Renal cortical epithelial cell (primary cell): Measurements from ENCODE around the gene PRKAR1B. TPM values are rescaled to one million over a fixed set of nuclear protein-coding genes. Genes with fewer than 3 reads are reported as not detected.

Experiments used
- DNase-seq: peaks from one replicate; pipeline ENCODE4 v3.0.0-alpha.2; 2011; ENCODE audit warnings: low read depth
- total RNA-seq: library from RNA; depleted of rRNA; stranded (reverse); fragments of >200 nt; gene quantifications from 2 replicates; pipeline ENCODE4 v1.2.3, GENCODE V29; 2014

Gene PRKAR1B
- total RNA-seq, 1 donor from 2014 or later = 35.7 TPM

DNA sequence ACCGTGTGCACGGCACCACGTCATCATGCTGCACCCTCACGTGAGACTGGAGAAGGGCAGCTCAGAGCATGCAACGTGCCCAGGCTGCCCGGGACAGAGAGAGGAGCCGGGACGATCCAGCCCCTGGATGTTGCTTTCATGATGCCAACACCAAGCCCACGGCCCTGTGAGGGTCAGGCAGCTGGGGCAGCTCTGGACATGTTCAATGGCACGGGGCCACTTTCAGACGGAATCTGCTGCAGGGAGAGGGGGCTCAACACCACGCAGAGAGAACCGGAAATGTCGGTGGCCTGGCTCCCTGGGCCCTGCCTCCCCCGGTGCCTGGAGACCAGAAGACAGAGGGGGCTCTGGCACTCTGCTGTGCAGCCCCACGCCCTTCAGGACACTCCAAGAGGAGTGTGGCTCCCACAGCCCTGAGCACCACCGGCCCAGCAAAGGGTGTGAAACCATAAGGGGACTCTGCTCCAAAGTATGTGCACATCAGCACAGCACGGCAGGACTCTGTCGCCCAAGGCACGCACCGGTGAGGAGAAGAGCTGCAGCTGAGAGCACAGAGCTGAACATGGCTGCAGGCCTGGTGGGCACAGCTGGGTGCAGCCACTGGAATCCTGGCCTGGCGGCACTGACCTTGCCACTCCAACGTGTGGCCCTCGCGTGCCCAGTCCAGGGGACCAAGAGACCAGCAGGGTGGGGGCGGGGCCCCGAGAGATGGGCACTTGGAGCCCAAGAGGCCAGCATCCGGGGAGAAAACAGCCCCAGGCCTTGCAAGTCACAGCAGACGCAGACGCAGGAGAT is 137.1 kb downstream of the PRKAR1B start:
- DNase-seq = no peak

DNA sequence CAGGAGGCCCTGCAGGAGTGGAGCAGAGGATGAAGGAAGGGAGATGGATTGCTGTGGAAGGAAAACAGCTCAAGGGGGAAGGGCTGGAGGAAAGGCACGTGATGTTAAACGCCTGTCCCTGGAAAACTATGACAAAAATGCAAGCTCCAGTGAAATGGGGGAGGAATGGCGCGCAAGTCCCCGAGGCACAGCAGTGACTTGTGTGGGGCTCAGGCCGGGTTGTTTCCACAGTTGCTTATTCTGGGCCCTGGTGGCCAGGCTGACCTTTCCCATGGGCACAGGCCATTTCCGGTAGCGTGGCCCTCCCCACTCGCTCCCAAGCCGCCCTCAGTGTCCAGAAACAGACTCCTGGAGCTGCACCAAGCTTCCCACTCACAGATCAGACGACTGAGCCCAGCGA is 139.3 kb downstream of the PRKAR1B start:
- DNase-seq = peak; percentile 15

DNA sequence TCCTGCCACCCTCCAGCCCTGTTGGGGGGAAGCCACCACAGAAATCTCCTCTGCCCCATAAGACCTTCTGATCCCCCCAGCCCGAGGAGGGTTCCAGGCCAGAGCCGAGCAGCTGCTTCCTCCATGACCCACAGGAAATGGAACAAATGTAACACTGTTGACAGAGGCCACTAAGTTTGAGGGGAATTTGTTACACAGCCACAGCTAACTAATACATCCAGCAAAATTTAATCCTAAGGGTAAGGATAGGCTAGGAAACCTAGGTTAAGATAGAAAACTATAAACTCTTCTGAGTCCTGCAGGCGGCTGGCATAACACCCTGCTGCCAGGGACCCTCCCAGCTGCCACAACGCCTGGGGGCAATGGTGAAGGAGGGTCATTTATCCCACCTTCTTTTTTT is 140.6 kb downstream of the PRKAR1B start:
- no peak for DNase-seq

DNA sequence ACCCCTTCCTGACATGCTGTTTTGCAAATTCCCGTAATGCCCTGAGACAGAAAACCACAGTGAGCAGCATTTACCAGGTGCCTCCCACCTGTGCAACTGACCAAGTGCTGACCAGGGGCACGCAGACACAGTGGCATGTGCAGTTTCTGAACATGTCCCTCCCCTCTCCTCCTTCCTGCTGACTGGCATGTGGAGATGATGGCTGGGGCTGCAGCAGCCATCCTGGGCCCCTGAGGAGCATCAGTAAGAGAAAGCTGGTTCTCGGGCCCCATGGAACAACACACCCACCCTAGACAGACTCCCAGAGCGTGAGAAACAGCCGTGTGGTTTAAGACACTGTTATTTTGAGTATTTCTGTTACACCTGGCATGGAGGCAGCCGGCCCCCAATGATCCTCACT is 141.2 kb downstream of the PRKAR1B start:
- no peak for DNase-seq

DNA sequence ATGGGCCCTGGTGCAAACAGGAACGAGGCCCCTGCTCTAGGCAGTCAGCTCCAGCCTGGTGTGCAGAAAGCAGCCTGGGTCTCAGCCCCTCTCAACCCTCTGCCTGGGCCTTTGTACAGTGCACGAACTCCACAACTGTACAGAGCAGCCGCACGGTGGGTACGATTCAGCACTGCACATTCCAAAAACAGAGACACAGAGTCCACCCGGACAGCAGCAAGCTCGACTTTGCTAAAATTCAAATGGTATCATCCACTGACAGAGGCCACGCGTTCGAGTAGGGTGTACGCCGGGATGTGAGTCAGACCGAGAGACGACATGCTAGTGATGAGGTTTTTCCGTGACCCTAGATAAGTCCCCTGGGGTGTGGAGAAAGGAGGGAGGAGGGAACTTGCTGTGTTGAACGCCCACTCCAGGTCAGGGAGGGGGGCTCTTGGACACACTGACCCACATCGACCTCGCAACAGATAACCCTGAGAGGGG is 141.8 kb downstream of the PRKAR1B start:
- DNase-seq = no peak

DNA sequence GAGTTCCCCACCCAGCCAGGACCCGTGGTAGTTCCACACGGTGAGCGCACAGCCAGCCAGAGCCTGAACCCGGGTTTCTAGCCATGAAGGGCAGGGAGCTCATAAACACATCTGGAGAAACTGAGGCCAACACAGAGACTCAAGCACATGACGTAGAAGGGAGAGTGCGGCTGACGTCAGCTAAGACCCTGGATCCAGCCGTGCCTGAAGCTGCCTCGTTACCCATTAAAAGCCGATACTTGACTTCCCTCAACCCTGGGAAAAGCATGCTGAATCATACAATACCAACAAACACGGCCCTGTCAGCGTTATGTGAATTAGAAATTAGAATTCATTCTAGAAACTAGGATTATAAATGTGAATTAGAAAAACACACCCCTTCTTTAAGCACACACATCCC is 142.3 kb downstream of the PRKAR1B start:
- no peak for DNase-seq

DNA sequence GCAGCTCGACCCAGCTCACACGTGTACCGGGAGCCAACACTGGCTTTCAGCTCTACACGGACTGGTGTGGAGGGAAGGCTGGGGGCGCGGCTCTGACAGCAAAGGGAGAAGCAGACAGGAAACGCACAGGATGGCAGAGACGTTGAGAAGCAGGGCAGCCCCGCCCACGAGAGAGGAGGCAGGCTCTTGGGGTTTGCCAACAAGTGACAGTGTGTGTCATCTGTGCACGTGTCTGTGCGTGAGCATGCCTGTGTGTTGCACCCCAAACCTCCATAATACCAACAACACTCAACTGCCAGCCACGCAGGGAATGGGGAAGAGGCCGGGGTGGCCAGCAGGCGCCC is 143.0 kb downstream of the PRKAR1B start:
- no peak for DNase-seq

DNA sequence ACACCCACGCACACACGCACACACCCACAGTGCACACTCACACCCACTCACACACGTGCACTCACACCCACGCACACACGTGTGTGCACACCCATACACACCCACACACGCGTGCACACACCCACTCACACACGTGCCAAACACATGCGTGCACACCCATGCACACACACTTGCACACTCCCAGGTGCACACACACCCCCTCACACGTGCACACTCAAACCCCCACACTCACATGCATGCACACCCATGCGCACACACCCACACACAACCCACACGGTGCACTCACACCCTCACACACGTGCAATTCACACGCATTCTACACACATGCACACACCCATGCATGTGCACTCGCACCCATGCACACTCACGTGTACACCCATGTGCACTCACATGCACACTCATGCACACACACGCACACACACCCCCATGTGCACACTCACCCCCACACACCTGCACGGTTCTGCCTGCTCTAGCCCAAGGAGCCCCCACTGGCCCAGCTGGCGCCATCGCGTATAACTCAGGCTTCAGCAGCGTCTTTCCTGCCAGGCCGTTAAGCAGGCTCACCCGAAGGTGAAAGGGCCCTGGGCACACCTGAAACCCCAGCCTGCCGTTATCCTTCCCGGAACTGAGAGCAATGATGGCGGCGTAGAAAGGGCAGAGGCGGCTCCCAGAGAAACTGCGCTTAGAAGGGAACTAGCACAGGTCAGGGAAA is 143.5 kb downstream of the PRKAR1B start:
- DNase-seq = no peak

DNA sequence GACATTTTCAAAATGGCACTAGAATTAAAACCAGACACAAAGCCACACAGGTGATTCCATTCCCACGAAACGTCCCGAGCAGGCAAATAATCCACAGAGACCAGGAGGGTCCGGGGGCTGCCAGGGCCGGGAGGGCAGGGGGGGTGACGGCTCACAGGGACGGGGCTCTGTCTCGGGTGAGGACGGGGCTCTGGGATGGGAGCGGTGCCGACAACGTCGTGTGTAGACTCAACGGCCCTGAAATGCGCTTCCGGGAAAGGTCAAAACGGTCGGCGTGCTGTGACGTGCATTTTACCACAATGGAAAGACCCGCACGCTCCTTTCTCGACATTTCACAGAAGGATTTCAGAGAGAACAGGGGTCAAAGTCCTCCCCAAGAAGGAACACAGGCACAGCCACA is 144.2 kb downstream of the PRKAR1B start:
- DNase-seq = no peak

DNA sequence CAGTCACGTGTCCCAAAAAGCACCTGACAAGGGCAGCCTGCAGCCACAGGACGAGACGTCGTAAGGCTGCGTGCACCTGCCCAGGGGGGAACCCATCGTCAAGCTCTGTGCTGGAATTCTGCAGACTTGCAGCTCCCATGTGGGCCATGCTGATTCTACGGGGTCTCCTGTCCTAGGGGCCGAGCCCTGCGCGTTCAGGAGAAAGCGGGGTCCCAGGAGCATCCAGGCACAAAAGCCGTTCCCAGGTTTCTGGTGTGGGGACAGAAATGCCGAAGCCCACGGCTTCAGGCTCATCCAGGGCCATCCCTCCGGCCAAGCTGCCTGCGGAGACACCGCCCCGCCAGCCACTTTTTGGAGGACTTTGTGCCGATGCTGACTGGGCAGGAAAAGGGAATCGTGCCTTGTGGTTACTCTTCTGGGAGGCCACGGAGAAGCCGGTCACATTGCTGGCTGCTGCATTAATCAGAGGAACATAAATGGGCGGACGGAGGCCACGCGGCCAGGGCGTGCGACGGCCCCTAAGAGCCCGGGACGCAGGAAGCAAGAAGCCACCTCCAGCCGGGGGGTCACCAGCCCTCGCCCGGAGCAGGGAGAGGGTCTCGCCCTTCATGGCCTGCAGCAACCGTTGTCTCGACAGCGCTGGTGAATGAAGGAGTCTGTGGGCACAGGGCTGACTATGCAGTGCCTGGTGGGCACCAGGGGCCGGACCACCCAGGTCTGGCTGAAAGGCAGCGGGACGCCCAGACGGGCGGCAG is 144.8 kb downstream of the PRKAR1B start:
- DNase-seq = no peak

DNA sequence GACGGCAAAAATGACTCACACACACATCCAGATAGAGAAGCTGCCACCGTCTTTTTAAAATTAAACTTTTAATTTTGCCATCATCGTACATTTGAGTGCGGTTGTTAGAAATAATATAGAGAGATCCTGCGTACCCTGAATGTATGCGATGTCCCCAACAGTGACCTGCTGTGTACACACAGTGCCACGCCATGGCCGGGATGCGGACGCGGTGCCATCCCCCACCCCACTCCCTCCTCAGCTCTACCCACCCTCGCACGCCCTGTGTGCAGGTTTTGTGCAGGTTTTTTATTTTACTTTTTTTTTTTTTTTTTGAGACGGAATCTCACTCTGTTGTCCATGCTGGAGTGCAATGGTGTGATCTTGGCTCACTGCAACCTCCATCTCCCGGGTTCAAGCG is 148.7 kb downstream of the PRKAR1B start:
- no peak for DNase-seq

DNA sequence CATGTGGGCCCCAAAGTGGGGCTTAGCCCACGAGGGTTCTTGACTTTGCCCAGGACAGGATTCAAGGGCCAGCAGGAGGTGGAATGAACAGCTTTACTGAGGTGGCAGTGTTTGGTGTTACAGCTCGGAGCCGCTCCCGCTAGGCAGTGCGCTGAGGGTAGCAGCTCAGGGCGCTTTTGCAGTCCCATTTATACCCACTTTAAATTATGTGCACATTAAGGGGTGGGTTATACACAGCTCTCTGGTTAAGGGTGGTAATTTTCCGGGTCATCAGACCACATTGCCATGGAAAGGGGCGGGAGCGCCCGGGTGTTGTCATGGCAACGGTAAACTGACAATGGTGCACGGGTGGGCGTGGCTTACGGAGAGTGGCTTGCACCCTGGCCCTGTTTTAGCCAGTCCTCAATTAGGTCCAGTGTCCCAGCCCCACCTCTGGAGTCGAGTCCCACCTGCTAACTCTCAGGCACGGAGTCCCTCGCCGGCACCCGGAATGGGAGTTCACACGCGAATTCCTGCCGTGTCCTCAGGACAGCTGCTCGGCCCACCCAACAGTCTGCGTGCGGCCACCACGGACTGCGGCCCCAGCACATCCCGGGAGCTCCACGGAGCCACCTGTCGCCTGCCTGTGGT is 149.2 kb downstream of the PRKAR1B start:
- no peak for DNase-seq

DNA sequence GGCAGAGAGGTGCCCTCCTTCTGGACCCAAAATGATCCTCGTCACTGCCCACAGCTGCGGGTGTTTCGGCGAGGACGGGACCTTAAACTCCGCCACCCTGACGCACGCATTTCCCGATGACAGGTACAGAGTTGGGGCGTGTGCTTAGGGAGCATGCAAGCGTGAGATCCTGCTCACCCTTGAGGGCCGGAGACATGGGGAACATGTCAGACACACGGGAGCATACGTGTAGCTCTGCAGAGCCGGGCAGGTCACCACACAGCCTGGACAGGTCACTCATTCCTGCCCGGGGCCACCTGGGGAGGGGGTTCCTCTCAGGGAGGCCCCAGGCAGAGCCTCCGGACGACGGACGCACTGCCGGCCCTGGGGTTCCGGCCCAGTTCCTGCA is 149.8 kb downstream of the PRKAR1B start:
- no peak for DNase-seq

DNA sequence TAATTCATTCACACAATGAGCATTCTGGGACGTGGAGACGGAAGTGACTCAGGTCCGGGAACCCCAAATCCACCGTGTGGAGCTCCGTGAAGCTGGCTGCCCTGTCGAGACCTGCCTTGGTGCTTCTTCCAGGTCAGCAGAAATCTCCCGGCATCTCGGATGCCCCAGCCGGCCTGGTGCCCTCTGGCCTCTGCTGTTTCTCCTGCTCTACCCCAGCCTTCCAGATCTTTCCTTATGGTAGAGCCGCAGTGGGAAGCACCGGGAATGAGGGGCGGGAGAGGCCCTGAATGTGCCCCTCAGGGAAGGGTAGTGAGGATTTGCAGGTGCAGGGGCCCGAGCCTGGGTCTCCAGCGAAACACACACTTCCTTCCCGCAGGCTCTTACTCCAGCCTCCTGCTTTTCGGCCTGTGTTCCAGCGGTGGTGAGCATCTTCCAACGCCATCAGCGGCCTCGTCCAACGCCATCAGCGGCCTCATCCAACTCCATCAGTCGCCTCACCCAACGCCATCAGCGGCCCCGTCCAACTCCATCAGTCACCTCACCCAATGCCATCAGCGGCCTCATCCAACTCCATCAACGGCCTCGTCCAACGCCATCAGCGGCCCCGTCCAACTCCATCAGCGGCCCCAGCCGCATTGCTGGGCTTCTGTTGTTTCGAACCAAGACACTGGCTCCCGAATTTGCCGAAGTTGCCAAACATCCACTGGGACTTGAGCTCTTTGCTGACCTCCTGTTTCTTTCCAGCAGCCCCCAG is 150.4 kb downstream of the PRKAR1B start:
- no peak for DNase-seq

DNA sequence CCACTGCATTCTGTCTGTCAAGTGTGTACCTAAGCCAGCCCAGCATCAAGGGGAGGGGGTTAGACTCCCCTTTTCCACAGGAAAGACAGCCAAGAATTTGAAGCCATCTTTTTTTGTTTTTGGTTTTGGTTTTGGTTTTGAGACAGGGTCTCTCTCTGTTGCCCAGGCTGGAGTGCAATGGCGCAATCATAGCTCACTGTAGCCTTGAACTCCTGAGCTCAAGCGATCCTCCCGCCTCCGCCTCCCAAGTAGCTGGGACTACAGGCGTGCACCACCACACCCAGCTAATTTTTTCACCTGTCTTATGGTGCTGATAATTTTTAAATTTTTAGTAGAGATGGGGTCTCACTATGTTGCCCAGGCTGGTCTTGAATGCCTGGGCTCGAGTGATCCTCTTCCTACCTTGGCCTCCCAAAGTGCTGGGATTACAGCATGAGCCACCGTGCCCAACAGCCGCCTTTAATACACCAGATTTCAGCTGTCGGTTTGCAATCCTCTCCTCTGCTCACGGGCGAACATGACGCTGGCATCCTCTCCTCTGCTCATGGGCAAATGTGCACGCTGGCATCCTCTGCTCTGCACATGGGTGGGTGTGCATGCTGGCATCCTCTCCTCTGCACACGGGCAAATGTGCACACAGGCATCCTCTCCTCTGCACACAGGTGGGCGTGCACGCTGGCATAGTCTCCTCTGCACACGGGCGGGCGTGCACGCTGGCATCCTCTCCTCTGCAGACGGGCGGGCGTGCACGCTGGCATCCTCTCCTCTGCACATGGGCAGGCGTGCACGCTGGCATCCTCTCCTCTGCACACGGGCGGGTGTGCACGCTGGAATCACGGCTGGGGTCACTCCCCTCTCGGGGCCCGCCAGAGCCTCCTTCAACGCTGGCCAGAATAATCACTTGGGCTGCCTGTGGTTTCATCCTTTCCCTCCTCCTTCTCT is 151.4 kb downstream of the PRKAR1B start:
- no peak for DNase-seq

DNA sequence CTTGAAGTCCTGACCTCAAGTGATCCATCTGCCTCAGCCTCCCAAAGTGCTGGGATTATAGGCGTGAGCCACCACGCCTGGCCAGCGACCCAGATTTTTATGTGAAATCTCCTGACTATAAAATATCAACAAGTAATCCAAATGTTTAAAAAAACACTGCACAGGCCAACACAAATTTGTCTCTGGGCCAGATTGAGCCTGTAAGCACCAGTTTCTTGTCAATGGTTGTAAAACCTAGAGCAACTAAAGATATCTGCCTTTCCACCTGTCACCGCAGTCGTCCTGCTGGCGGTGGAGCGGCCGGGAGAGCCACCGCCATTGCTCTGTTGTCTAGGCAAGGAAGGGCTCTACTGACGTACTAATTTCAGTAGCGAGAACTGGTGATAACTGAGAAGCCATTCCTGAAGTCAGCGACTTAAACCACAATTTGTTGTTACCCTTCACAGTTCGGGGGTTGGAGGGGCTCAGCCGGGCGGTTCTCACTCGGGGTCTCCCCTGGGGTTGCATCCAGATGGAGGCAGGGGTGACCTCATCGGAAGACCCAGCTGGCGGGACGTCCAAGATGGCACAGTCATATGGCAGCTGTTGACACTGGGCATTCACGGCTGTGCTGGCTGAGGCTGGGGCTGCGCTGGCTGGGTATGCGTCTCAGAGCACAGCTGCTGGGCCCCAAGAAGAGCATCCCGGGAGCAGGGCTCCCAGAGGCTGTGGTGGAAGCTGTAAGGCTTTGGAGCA is 152.3 kb downstream of the PRKAR1B start:
- DNase-seq = no peak

DNA sequence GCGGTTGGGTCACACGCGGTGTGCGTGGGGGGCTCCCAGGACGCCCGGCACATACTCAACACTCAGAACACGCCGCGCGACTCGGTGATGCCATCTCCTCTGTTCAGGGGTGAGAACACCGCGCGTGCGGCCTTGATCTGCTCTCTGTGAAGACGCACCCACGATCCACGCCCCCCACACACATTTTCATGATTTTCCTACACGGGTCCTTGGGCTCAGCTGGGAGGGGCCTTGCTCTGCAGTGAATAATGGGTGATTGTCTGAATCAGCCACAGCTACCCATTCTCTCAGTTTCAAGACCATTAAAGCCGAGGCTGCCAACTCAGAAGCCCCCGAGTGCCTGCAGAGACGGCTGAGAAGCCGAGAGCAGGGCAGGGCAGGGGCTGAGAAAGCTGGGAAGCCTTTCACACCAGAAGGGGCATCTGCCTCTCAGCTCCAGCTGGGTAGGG is 153.1 kb downstream of the PRKAR1B start:
- no peak for DNase-seq

DNA sequence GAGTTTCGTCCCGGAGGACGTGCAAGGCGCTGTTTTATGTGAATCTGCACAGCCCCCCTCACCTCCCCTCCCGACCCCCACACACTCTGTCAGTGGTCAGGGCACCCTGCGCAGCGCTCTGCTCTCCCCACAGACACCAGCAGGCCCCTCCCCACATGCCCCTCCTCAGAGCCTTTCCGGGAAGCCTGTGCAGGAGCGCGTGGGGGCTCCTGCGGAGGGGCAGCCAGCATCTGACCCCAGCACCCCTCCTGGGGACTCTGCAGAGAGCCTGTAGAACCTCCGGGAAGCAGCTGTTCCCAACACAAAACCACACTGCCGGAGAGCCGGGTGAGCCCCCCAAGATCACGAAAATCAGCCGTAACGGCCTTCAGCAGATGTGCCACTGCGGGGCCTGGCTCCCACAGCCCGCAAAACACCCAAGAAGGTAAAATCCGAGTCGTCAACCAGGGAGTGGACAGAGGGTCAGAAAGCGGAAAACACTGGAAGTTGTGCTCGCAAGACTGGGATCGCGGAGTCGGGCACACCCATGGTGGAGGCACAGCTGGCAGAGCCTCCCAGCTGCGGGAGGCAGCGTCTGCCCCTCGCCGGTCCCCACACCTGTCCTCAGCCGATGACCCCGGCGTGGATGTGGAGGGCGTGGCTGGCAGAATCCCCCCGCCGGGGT is 153.7 kb downstream of the PRKAR1B start:
- DNase-seq = no peak
